Aorta (tissue), 5 donors: ENCODE results near the gene WDFY4. TPM values are rescaled to one million over a fixed set of nuclear protein-coding genes. Genes with fewer than 3 reads are reported as not detected.

Experiments
- ATAC-seq: fragments of 200-7000 bp; cut with Tn5 transposase; one replicate; pipeline ENCODE4 v1.9.1; 2022; ENCODE audit warnings: moderate library complexity; ENCODE audit not compliant: low FRiP score
- DNase-seq, 2 donors: peaks; one replicate each; pipeline ENCODE4 v3.0.0-alpha.2; 2020
- H3K27ac ChIP-seq, 2 donors: one replicate each; pipeline ENCODE4 v1.5.1; 2013; ENCODE audit warnings: low read length in 2 of 2, mild to moderate bottlenecking in 2 of 2, moderate library complexity in 2 of 2, control low read depth in 1 of 2, inconsistent platforms in 1 of 2, low read depth in 1 of 2
- H3K27me3 ChIP-seq, 2 donors: one replicate each; pipeline ENCODE4 v1.6.1; 2013; ENCODE audit warnings: control low read depth in 1 of 2, low read length in 1 of 2, mild to moderate bottlenecking in 1 of 2, moderate library complexity in 1 of 2; ENCODE audit not compliant: insufficient read depth in 2 of 2, control insufficient read depth in 1 of 2
- H3K36me3 ChIP-seq, 2 donors: one replicate each; pipeline ENCODE4 v1.6.1; 2013; ENCODE audit warnings: control low read depth in 1 of 2, low read length in 1 of 2, mild to moderate bottlenecking in 1 of 2; ENCODE audit not compliant: insufficient read depth in 2 of 2, control insufficient read depth in 1 of 2
- H3K4me1 ChIP-seq, 2 donors: one replicate each; pipeline ENCODE4 v1.6.1; 2013; ENCODE audit warnings: low read length in 2 of 2, control low read depth in 1 of 2, mild to moderate bottlenecking in 1 of 2, moderate library complexity in 1 of 2; ENCODE audit not compliant: insufficient read depth in 2 of 2, control insufficient read depth in 1 of 2
- H3K4me3 ChIP-seq, 2 donors: one replicate each; pipeline ENCODE4 v1.5.1; 2013; ENCODE audit warnings: low read length in 2 of 2, control low read depth in 1 of 2, mild to moderate bottlenecking in 1 of 2
- H3K9me3 ChIP-seq: one replicate; pipeline ENCODE4 v1.6.1; 2013; ENCODE audit warnings: mild to moderate bottlenecking, low read length; ENCODE audit not compliant: control insufficient read depth
- WGBS, 2 donors: extraction: QIAGEN DNeasy Blood & Tissue Kit; methylation state at CpG; one replicate each; pipeline ENCODE4 v1.1.7; 2013; 5-methylcytosine and 5-hydroxymethylcytosine counted together
- intact Hi-C, 2 donors: fragments of 100-400 bp; cut with DNase I; formaldehyde crosslinking; loops; one replicate each; pipeline versions ENCODE4 v1.14.2 to v1.15.0; 2022
- polyA plus RNA-seq, 2 donors: library from polyadenylated mRNA; stranded (reverse); fragments of 200-250 nt; gene quantifications; one replicate each; pipeline ENCODE4 v1.2.3, GENCODE V29; 2013
- total RNA-seq, 2 donors: library from RNA; stranded (reverse); fragmentation: NEBNext Ultra II Directional; extraction: Animal tissue kit (Norgen Biotek cat#: 25700); gene quantifications; one replicate each; pipeline ENCODE4 v1.2.1, GENCODE V29; 2021
- donor health status: healthy with polysubstance abuse.
- donor health status: Bipolar disorder and iron deficiency.
- donor health status: DM: no; HTN: no; CAD: no.
- donor health status: DM: no; HTN: no; CAD: no.
- donor health status: DM: yes; HTN: yes; CAD: no.

The WDFY4 gene
- total and polyA plus RNA-seq, 4 donors = 0.54 to 15.0 (median 4.6) TPM

GRCh38 chr10:48899781-48900180, 215.1 kb downstream of the WDFY4 start:
- Histone ChIP-seq H3K36me3 (no peaks in the 10 kb centered on the region), H3K9me3 (peaks cover 1% of the 10 kb centered on the region), H3K27me3 (no peaks in the 10 kb centered on the region), H3K4me1 (no peaks in the 10 kb centered on the region), H3K27ac (no peak overlapping the region), H3K4me3 (no peak overlapping the region)
- ATAC-seq (no peak), DNase-seq (no peak)
- 84 to 86% methylated on average over 8 of the region's 8 CpGs for WGBS, 2 donors
- intact Hi-C loops = no loop called here

- intact Hi-C loops = no loop called here
- Histone ChIP-seq H3K9me3 (peaks cover 1% of the 10 kb centered on the region), H3K27ac (no peak overlapping the region), H3K4me3 (no peak overlapping the region), H3K4me1 (no peaks in the 10 kb centered on the region), H3K27me3 (no peaks in the 10 kb centered on the region), H3K36me3 (no peaks in the 10 kb centered on the region)
- DNase-seq (no peak), ATAC-seq (no peak)
- WGBS, 2 donors = 32 to 47% methylated on average over 2 of the region's 2 CpGs
Measured at GRCh38 chr10:48900371-48900801, 215.7 kb downstream of the WDFY4 start.

GRCh38 chr10:48901319-48901718, 216.6 kb downstream of the WDFY4 start:
- DNase-seq (no peak), ATAC-seq (no peak)
- Histone ChIP-seq H3K27me3 (no peaks in the 10 kb centered on the region), H3K36me3 (no peaks in the 10 kb centered on the region), H3K27ac (no peak overlapping the region), H3K9me3 (peaks cover 1% of the 10 kb centered on the region), H3K4me1 (no peaks in the 10 kb centered on the region), H3K4me3 (no peak overlapping the region)
- WGBS, 2 donors = 12 to 15% methylated on average over 5 of the region's 5 CpGs
- intact Hi-C loops = no loop called here

GRCh38 chr10:48902096-48902495, 217.4 kb downstream of the WDFY4 start:
- intact Hi-C loops = no loop called here
- Histone ChIP-seq H3K9me3 (peaks cover 1% of the 10 kb centered on the region), H3K4me3 (no peak overlapping the region), H3K27me3 (no peaks in the 10 kb centered on the region), H3K27ac (no peak overlapping the region), H3K36me3 (no peaks in the 10 kb centered on the region), H3K4me1 (no peaks in the 10 kb centered on the region)
- WGBS, 2 donors = 94 to 96% methylated on average over 7 of the region's 7 CpGs
- ATAC-seq (no peak), DNase-seq (no peak)

GRCh38 chr10:48903151-48903550, 218.5 kb downstream of the WDFY4 start:
- intact Hi-C loops = no loop called here
- Histone ChIP-seq H3K36me3 (no peaks in the 10 kb centered on the region), H3K9me3 (peaks cover 1% of the 10 kb centered on the region), H3K4me3 (no peak overlapping the region), H3K27ac (no peak overlapping the region), H3K27me3 (no peaks in the 10 kb centered on the region), H3K4me1 (no peaks in the 10 kb centered on the region)
- ATAC-seq (no peak), DNase-seq (no peak)
- 84 to 90% methylated on average over 2 of the region's 2 CpGs for WGBS, 2 donors

- intact Hi-C loops = no loop called here
- no peaks in the 10 kb centered on the region for H3K4me1 ChIP-seq
- no peak for ATAC-seq
- H3K4me3 ChIP-seq = no peak overlapping the region
- WGBS, 2 donors = 94 to 100% methylated on average over 2 of the region's 2 CpGs
- H3K36me3 ChIP-seq = no peaks in the 10 kb centered on the region
- no peak overlapping the region for H3K27ac ChIP-seq
- DNase-seq = no peak
- H3K27me3 ChIP-seq = no peaks in the 10 kb centered on the region
- H3K9me3 ChIP-seq = peaks cover 1% of the 10 kb centered on the region
Measured at GRCh38 chr10:48904861-48905260, 220.2 kb downstream of the WDFY4 start.

GRCh38 chr10:48905311-48905710, 220.6 kb downstream of the WDFY4 start:
- Histone ChIP-seq H3K27me3 (no peaks in the 10 kb centered on the region), H3K36me3 (no peaks in the 10 kb centered on the region), H3K4me3 (no peak overlapping the region), H3K9me3 (peaks cover 1% of the 10 kb centered on the region), H3K4me1 (no peaks in the 10 kb centered on the region), H3K27ac (no peak overlapping the region)
- intact Hi-C loops = no loop called here
- no peak for DNase-seq
- ATAC-seq = no peak
- 96 to 100% methylated on average over 2 of the region's 2 CpGs for WGBS, 2 donors

- ATAC-seq = no peak
- H3K4me3 ChIP-seq = no peak overlapping the region
- H3K27me3 ChIP-seq = no peaks in the 10 kb centered on the region
- intact Hi-C loops = no loop called here
- no peak for DNase-seq
- H3K27ac ChIP-seq = no peak overlapping the region
- no peaks in the 10 kb centered on the region for H3K9me3 ChIP-seq
- no peaks in the 10 kb centered on the region for H3K4me1 ChIP-seq
- no peaks in the 10 kb centered on the region for H3K36me3 ChIP-seq
- WGBS, 2 donors = 31 to 35% methylated on average over 2 of the region's 2 CpGs
Measured at GRCh38 chr10:48906841-48907240, 222.2 kb downstream of the WDFY4 start.

GRCh38 chr10:48907730-48908129, 223.1 kb downstream of the WDFY4 start:
- Histone ChIP-seq H3K4me1 (no peaks in the 10 kb centered on the region), H3K4me3 (no peak overlapping the region), H3K9me3 (no peaks in the 10 kb centered on the region), H3K27ac (no peak overlapping the region), H3K36me3 (no peaks in the 10 kb centered on the region), H3K27me3 (no peaks in the 10 kb centered on the region)
- DNase-seq (no peak), ATAC-seq (no peak)
- WGBS, 2 donors = 82 to 93% methylated on average over 4 of the region's 4 CpGs
- intact Hi-C loops = no loop called here
